Esophagus squamous epithelium (tissue), 5 donors: ENCODE data around the gene COX17. TPM values are rescaled to one million over a fixed set of nuclear protein-coding genes. Genes with fewer than 3 reads are reported as not detected.
A peak's percentile ranks its signal among the peaks of the same experiment; 100 is the strongest.

Experiments
- DNase-seq: peaks from one replicate; lab custom pipeline; 2025; lab: John Stamatoyannopoulos, UW
- H3K27ac ChIP-seq, 4 donors: fragments of 200-600 bp; sonication (generic); one replicate each; pipeline ENCODE4 v1.5.1; 2016 to 2019; ENCODE audit warnings: mild to moderate bottlenecking in 1 of 4
- H3K27me3 ChIP-seq, 4 donors: fragments of 200-600 bp; sonication (generic); 1 replicate in 3 of 4; 2 replicates in 1 of 4; pipeline versions ENCODE4 v1.5.1 to v1.6.0; 2017 to 2021; ENCODE audit warnings: antibody characterized with exemption in 1 of 4
- H3K36me3 ChIP-seq, 3 donors: fragments of 200-600 bp; sonication (generic); one replicate each; pipeline ENCODE4 v1.5.1; 2016 to 2019
- H3K4me1 ChIP-seq, 3 donors: fragments of 200-600 bp; sonication (generic); one replicate each; pipeline ENCODE4 v1.5.1; 2017 to 2019
- H3K4me3 ChIP-seq, 4 donors: fragments of 200-600 bp; sonication (generic); 1 replicate in 3 of 4; 2 replicates in 1 of 4; pipeline ENCODE4 v1.5.1; 2016 to 2019; ENCODE audit warnings: mild to moderate bottlenecking in 2 of 4, moderate library complexity in 1 of 4
- H3K9me3 ChIP-seq, 3 donors: fragments of 200-600 bp; sonication (generic); one replicate each; pipeline ENCODE4 v1.5.1; 2016 to 2019
- CTCF ChIP-seq, 6 experiments: fragments of 450-650 bp in 4 of 6; fragments of 200-600 bp in 2 of 6; sonication (generic) in 2 of 6; IDR thresholded peaks; one replicate each; pipeline ENCODE4 v1.5.1; 2016 to 2019; ENCODE audit warnings: antibody characterized with exemption in 6 of 6, mild to moderate bottlenecking in 4 of 6, moderate library complexity in 4 of 6
- POLR2A ChIP-seq, 4 donors: fragments of 450-650 bp; IDR thresholded peaks; one replicate each; pipeline ENCODE4 v1.6.1; 2017; ENCODE audit warnings: antibody characterized with exemption in 4 of 4, mild to moderate bottlenecking in 4 of 4, moderate library complexity in 3 of 4
- WGBS, 2 donors: methylation state at CpG; one replicate each; pipeline ENCODE4 v1.1.5; 2018; 5-methylcytosine and 5-hydroxymethylcytosine counted together
- intact Hi-C: fragments of 100-400 bp; cut with DNase I; formaldehyde crosslinking; loops from one replicate; pipeline ENCODE4 v1.15.0; 2022
- total RNA-seq, 4 donors: library from RNA; depleted of rRNA; stranded (reverse); fragments of >200 nt; gene quantifications; one replicate each; pipeline ENCODE4 v1.1.0, GENCODE V29; 2016
- donor health status: DM: yes; HTN: yes; CAD: no.

COX17 gene
- total RNA-seq, 4 donors from 2014 or later, result 10.8 to 33.9 (median 24.6) TPM

- no peaks in the 10 kb centered on the region for H3K9me3 ChIP-seq
- H3K27ac ChIP-seq, result peak overlapping the region in 1 of 4 donors; percentile 49
- WGBS, 2 donors, result 68 to 74% methylated on average over 5 to 7 of the region's 8 CpGs
- H3K4me1 ChIP-seq, result peaks cover 0 to 37% (median 11%) of the 10 kb centered on the region in 3 donors
- DNase-seq, result no peak
- H3K27me3 ChIP-seq, result no peaks in the 10 kb centered on the region
- intact Hi-C loops, result no loop called here
- no peak overlapping the region for H3K4me3 ChIP-seq
- no peaks in the 10 kb centered on the region for H3K36me3 ChIP-seq
- TF ChIP-seq POLR2A (IDR thresholded peaks at IDR 0.05) (no peak), CTCF (IDR thresholded peaks at IDR 0.05) (no peak)
Observed at GRCh38 chr3:119625451-119626153, 51.6 kb downstream of the COX17 start.

- intact Hi-C loops, result no loop called here
- WGBS, 2 donors, result 71 to 80% methylated on average over 7 to 9 of the region's 9 CpGs
- Histone ChIP-seq H3K27ac (no peak overlapping the region), H3K27me3 (no peaks in the 10 kb centered on the region), H3K4me1 (peaks cover 0 to 28% (median 3%) of the 10 kb centered on the region in 3 donors), H3K9me3 (no peaks in the 10 kb centered on the region), H3K4me3 (no peak overlapping the region), H3K36me3 (no peaks in the 10 kb centered on the region)
- TF ChIP-seq POLR2A (IDR thresholded peaks at IDR 0.05) (no peak), CTCF (IDR thresholded peaks at IDR 0.05) (no peak)
- no peak for DNase-seq
Observed at GRCh38 chr3:119624002-119624720, 53.0 kb downstream of the COX17 start.

- Histone ChIP-seq H3K4me3 (no peak overlapping the region), H3K27ac (no peak overlapping the region), H3K4me1 (no peaks in the 10 kb centered on the region), H3K27me3 (no peaks in the 10 kb centered on the region), H3K36me3 (no peaks in the 10 kb centered on the region), H3K9me3 (no peaks in the 10 kb centered on the region)
- WGBS, 2 donors, result 90 to 95% methylated on average over 3 of the region's 5 CpGs
- TF ChIP-seq CTCF (IDR thresholded peaks at IDR 0.05), result no peak
- no peak for TF ChIP-seq POLR2A (IDR thresholded peaks at IDR 0.05)
- DNase-seq, result no peak
- intact Hi-C loops, result no loop called here
Observed at GRCh38 chr3:119620899-119621298, 56.3 kb downstream of the COX17 start.

Other genes with a start within 250 kb of the COX17 start
- 10 to 100 TPM; 14.3 to 26.5 (median 21.0) TPM for gene TMEM39A, start 213.8 kb downstream of the COX17 start, total RNA-seq
- 10 to 100 TPM in 2 of 4 donors, 1 to 10 TPM in 2; 5.6 to 18.9 (median 9.5) TPM for gene POGLUT1, start 208.4 kb downstream of the COX17 start, total RNA-seq
- gene TIMMDC1, start 178.9 kb downstream of the COX17 start, total RNA-seq, result 10 to 100 TPM; 16.2 to 52.8 (median 45.8) TPM
- 1 to 10 TPM in 1 of 4 donors, under 1 TPM in 1, not detected in 2; 0.13 to 1.3 TPM for gene CD80, start 117.8 kb downstream of the COX17 start, total RNA-seq
- gene ADPRH, start 97.9 kb downstream of the COX17 start, total RNA-seq, result 1 to 10 TPM in 3 of 4 donors, under 1 TPM in 1; 0.66 to 5.1 (median 2.9) TPM
- 1 to 10 TPM in 1 of 4 donors, under 1 TPM in 2, not detected in 1; 0.41 to 1.5 (median 0.79) TPM for gene PLA1A, start 79.5 kb downstream of the COX17 start, total RNA-seq
- gene POPDC2, start 16.8 kb downstream of the COX17 start, total RNA-seq, result 1 to 10 TPM in 1 of 4 donors, under 1 TPM in 2, not detected in 1; 0.18 to 3.8 (median 0.91) TPM
- 1 to 10 TPM in 2 of 4 donors, under 1 TPM in 1, not detected in 1; 0.68 to 2.7 (median 1.5) TPM for gene CFAP91, start 25.6 kb upstream of the COX17 start, total RNA-seq
- not detected for gene NR1I2, start 104.7 kb upstream of the COX17 start, total RNA-seq